GM12874 (cell line): ENCODE results near the gene PTPRN2.

ENCODE experiments used
- TF ChIP-seq, protein P1 (sequence below): IDR thresholded peaks from 2 replicates; pipeline ENCODE4 v1.5.1; 2011; ENCODE audit warnings: low read depth, mild to moderate bottlenecking, control low read depth, low read length, moderate library complexity; ENCODE audit not compliant: insufficient read depth

Gene PTPRN2

DNA sequence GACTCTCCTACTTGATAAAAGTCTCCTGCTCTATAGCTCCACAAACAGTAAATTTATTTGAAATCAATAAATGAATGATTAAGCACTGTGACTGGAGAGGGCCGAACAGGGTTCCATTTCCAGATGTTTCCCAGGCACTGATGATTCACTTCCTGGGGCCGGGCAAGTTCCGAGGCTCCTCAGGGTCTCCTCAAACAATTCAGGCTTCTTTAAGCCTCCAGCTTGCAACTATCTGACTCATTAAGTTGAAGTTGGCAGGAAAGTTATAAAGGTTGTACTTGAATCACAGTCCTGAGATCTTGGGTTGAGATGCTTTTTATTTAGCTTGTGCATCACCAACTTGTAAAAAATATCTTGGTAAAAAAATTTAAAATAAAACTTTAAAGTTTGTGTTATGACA, 637.9 kb downstream of the PTPRN2 start:
- TF ChIP-seq, protein P1, sequence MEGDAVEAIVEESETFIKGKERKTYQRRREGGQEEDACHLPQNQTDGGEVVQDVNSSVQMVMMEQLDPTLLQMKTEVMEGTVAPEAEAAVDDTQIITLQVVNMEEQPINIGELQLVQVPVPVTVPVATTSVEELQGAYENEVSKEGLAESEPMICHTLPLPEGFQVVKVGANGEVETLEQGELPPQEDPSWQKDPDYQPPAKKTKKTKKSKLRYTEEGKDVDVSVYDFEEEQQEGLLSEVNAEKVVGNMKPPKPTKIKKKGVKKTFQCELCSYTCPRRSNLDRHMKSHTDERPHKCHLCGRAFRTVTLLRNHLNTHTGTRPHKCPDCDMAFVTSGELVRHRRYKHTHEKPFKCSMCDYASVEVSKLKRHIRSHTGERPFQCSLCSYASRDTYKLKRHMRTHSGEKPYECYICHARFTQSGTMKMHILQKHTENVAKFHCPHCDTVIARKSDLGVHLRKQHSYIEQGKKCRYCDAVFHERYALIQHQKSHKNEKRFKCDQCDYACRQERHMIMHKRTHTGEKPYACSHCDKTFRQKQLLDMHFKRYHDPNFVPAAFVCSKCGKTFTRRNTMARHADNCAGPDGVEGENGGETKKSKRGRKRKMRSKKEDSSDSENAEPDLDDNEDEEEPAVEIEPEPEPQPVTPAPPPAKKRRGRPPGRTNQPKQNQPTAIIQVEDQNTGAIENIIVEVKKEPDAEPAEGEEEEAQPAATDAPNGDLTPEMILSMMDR = no peak

DNA sequence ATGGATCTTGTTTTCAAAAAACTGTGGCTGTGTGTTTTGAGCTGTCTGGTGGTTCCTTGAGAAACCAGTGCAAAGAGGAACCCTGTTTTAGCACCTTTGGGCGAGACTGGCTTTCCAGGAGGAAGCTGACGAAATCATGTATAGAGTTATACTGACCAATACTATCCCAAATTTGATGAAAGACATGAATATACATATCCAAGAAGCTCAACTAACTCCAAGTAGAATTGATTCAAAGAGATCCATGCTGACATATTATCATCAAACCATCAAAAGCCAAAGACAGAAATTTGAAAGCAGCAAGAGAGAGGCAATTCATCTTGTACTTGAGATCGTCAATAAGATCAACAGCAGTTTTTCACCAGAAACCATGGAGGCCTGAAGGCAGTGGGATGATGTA, 640.1 kb downstream of the PTPRN2 start:
- TF ChIP-seq, protein P1 = no peak

DNA sequence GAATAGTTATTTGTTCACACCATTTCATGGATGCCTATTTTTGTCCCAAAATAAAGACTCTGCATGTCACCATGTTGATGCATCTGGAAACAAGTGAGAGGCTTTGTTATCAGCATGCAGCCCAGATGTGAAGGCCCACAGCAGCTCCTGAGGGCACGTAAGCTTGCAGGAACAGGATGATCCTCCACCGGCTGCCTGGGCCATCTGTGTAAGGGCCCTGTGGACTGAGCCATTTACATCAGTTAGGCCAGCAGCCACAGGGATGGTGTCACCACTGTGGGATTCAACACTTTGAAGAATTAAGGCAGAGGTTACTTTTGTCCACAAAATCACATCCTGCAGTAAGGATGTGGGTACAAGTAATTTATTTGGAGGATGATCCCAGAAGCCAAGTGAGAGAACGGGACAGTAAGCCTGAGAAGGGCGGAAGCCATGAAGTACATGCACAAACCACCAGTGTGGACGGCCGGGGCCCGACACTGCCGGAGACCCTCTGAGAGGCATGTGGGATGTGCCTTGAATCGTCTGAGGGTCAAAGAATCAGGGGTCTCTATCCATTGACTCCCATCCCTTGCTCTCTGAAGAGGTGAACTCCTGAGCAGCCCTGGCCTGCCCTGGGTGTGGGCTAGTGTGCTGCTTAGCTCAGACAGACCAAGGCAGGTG, 641.1 kb downstream of the PTPRN2 start:
- TF ChIP-seq, protein P1 = no peak

DNA sequence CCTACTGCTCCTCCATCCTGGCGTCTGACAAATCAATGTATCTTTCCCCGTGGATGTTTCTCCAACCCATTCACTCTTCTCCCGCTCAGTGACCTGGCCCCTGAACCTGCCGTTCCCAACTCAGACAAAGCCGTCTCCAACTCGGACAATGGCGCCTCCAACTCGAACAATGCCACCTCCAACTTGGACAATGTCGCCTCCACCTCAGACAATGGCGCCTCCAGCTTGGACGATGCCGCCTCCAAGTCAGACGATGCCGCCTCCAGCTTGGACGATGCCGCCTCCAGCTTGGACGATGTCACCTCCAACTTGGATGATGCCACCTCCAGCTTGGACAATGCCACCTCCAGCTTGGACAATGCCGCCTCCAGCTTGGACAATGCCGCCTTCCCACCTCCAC, 642.2 kb downstream of the PTPRN2 start:
- TF ChIP-seq, protein P1 = no peak

DNA sequence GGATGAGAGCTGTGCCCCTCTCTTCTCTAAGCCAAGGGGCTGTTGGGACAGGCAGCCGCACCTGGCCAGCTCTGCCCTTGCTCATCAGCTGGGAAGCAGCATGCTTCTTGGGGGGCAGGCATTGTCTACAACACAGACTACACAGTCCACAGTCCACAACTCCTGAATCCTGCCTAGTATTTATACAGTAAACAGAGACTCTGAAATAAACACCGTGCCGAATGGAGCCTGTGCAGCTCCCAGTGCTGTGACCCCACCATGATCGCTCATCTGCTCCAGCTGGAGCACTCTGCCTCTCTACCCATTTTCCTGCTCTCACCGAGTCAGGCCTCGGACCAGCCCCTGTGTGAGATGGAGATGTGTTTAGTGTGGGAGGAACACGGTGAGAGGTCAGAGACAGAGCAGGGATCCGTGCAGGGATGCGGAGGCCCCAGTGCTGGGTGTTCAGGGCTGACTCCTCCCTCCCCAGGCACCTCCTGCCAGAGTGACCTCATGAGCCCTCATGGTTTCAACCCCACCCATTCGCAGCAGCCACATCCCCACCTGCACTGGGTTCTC, 642.8 kb downstream of the PTPRN2 start:
- TF ChIP-seq, protein P1 = no peak

DNA sequence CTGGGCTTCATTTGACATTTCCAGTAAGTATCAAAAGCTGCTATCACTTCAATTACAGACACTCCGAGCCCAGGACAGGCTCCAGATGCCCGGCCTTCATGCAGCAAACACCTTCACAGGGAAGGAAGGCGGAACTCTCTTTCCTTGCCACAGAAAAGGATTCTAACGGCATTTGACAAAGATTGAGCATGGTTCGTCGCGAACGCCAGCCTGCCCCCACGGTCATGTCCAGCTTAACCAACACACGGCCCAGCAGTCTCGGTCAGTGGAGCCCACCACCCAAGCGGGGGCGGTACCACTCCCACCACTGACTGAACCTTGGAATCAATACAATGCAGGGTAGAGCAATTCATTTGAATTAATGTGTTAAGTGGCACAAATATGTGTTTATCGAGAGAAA, 643.6 kb downstream of the PTPRN2 start:
- TF ChIP-seq, protein P1 = no peak

DNA sequence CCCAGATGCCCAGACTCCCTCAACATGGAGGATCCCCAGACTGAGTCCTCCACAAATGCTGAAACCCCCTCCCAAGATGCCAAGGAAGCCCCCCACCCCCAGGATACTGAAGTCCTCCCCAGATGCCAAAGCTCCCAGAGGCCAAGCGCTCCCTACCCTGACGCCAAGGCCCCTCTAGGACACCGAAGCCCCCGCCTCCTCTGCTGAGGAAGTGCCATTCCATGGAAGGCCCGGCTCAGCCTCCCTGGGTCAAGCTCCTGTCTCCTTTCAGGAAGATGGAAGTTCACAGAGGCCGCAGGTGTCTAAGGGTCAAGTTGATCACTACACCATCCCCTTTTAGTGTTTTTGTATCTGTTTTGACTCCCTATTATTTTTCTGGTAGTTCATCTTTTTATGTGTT, 644.1 kb downstream of the PTPRN2 start:
- TF ChIP-seq, protein P1 = no peak

DNA sequence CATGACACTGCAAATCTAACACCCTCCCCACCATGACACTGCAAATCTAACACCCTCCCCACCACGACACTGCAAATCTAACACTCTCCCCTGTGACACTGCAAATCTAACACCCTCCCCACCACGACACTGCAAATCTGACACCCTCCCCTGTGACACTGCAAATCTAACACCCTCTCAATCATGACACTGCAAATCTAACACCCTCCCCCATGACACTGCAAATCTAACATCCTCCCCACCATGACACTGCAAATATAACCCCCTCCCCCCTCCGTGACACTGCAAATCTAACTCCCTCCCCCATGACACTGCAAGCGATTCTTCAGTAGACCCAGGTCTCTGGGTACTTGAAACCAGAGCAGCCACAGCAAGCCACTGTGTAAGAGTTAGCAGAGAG, 646.4 kb downstream of the PTPRN2 start:
- TF ChIP-seq, protein P1 = no peak
